Activated naive CD4-positive, alpha-beta T cell treated with anti-CD3 and anti-CD28 coated beads for 36 hours (primary cell): ENCODE measurements around the gene FAM20C. TPM values are rescaled to one million over a fixed set of nuclear protein-coding genes. Genes with fewer than 3 reads are reported as not detected.

Experiments used
- CTCF ChIA-PET: fragments of 350-600 bp; sonication (Branson Sonifier 250); formaldehyde crosslinking; loops from one replicate; lab custom pipeline; 2021; ENCODE audit warnings: antibody characterized with exemption; lab: Charles Lee
- DNase-seq: peaks from one replicate; pipeline ENCODE4 v3.0.0-alpha.2; 2020
- H3K27ac Mint-ChIP-seq: one replicate; pipeline ENCODE4 v1.8.0; 2021; ENCODE audit warnings: mild to moderate bottlenecking, mixed read lengths
- H3K27me3 Mint-ChIP-seq: one replicate; pipeline ENCODE4 v1.8.0; 2021; ENCODE audit warnings: low read depth, mixed read lengths
- H3K36me3 Mint-ChIP-seq: one replicate; pipeline ENCODE4 v1.8.0; 2021; ENCODE audit warnings: low read depth, mixed read lengths
- H3K4me1 Mint-ChIP-seq: one replicate; pipeline ENCODE4 v1.8.0; 2021; ENCODE audit warnings: low read depth, mixed read lengths
- H3K4me3 Mint-ChIP-seq: one replicate; pipeline ENCODE4 v1.8.0; 2021; ENCODE audit warnings: mild to moderate bottlenecking, moderate library complexity, mixed read lengths
- H3K9me3 Mint-ChIP-seq: one replicate; pipeline ENCODE4 v1.8.0; 2021; ENCODE audit warnings: mixed read lengths
- intact Hi-C: fragments of 100-400 bp; cut with micrococcal nuclease; formaldehyde crosslinking; loops from one replicate; pipeline ENCODE4 v1.15.1; 2023
- total RNA-seq, 2 experiments: library from RNA; stranded (reverse); gene quantifications; one replicate each; pipeline ENCODE4 v1.2.3, GENCODE V29; 2021

FAM20C gene
- total RNA-seq, 2 experiments from 2014 or later = 0.26 to 0.91 TPM

DNA sequence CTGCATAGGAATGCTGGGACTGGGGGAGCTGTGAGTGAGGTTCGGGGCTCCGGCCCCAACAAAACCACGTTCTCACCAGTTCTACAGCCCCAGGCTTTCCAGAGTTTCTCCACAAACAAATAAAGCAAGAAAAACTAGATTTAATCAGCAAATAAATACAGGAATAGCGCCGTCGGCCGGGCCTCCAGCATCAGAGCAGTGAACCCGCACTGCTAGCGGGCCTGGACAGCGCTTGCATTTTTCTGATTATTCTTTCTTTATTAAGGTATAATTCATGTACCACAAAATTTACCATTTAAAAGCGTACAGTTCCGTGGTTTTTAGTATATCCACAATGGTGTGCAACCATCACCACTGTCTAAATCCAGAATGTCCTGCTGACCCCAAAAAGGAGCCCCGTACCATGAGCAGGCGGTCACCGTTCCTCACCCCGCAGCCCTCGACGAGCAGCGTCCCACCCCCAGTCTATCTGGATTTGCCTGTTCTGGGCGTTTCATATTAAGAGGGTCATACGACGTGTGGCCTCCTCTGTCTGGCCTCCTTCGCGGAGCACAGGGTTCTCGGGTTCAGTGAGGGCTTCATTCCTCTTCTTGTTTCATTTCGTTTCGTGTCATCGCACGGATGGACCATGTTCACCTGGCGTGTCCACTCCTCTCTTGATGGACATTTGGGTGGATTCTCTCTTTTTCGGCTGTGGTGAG lies 62.1 kb downstream of the FAM20C start:
- DNase-seq = no peak
- H3K27me3 Mint-ChIP-seq = no peaks in the 10 kb centered on the region
- H3K9me3 Mint-ChIP-seq = no peaks in the 10 kb centered on the region
- H3K4me3 Mint-ChIP-seq = no peak overlapping the region
- H3K27ac Mint-ChIP-seq = no peak overlapping the region
- no peaks in the 10 kb centered on the region for H3K4me1 Mint-ChIP-seq
- H3K36me3 Mint-ChIP-seq = no peaks in the 10 kb centered on the region
- intact Hi-C loops = no loop called here
- CTCF ChIA-PET = no interaction called here

DNA sequence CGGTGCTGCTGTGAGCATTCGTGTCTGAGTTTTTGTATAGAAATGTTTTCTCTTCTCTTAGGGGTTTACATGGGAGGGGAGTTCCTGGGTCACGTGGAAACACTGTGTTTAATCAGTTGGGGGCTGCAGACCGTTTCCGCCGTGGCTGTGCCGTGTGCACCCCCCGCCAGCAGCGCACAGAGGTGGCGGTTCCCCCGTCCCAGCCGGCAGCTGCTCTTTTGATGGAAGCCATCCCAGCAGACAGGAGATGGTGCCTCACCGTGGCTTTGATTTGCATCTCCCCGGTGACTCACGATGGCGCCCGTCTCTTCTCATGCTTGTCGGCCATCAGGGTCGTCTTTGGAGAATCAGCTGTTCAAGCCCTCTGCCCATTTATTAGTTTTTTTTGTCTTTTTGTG lies 62.7 kb downstream of the FAM20C start:
- Mint-ChIP-seq H3K4me1 (no peaks in the 10 kb centered on the region), H3K4me3 (no peak overlapping the region), H3K27me3 (no peaks in the 10 kb centered on the region), H3K9me3 (no peaks in the 10 kb centered on the region), H3K27ac (no peak overlapping the region), H3K36me3 (no peaks in the 10 kb centered on the region)
- DNase-seq = no peak
- intact Hi-C loops = no loop called here
- CTCF ChIA-PET = no interaction called here

- Mint-ChIP-seq H3K27ac (no peak overlapping the region), H3K4me3 (no peak overlapping the region), H3K4me1 (no peaks in the 10 kb centered on the region), H3K27me3 (no peaks in the 10 kb centered on the region), H3K9me3 (no peaks in the 10 kb centered on the region), H3K36me3 (no peaks in the 10 kb centered on the region)
- intact Hi-C loops = no loop called here
- CTCF ChIA-PET = no interaction called here
- DNase-seq = no peak
These were observed 63.5 kb downstream of the FAM20C start for GRCh38 chr7:255721-256361.

DNA sequence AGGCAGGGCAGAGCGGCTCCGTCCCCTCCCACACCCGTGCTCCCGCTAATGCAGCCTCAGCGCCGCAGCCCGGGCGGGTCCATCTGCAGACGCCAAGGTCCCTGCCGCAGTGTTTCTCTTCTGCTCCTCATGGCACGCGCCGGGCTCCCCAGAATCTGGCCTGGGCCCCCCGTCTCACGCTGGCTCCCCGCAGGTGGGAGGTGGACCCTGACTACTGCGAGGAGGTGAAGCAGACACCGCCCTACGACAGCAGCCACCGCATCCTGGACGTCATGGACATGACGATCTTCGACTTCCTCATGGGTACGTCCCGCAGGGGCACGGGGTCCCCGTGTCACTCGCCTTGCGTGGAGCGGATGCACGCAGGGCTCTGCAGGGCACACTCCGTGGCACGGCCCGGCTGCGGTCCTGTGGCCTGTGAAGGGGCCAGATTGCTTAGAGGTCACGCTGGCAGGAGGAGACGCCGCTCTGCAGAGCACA lies 64.1 kb downstream of the FAM20C start:
- Mint-ChIP-seq H3K27ac (no peak overlapping the region), H3K4me1 (no peaks in the 10 kb centered on the region), H3K9me3 (no peaks in the 10 kb centered on the region), H3K27me3 (no peaks in the 10 kb centered on the region), H3K36me3 (no peaks in the 10 kb centered on the region), H3K4me3 (no peak overlapping the region)
- CTCF ChIA-PET = no interaction called here
- intact Hi-C loops = no loop called here
- no peak for DNase-seq

DNA sequence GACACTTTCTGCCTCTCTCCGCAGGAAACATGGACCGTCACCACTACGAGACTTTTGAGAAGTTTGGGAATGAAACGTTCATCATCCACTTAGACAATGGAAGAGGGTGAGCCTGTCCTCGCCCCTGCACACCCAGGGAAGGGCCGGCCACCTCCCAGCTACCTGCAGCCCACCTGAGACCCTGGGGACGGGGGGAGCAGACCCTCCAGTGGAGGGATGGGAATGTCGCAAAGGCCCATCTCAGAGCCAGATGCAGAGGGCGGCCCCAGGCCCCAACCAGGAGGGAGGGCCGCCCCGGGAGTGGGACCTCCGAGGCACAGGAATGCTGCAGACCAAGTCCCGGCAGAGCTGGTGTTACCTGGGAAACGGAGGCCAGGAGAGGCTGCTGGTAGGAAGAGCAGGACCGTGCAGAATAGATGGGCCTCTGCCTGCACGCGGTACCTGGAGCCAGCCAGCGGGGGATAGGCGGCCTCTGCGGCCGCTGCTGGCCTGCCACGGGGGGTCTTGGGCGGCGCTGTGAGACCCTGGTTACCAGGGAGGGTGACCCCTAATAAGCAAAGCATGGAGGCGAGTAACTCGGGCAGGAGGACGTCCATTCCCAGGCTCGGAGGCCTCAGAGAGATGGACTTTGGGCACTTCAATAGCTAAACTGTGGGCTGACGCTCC lies 64.7 kb downstream of the FAM20C start:
- CTCF ChIA-PET = no interaction called here
- Mint-ChIP-seq H3K27me3 (no peaks in the 10 kb centered on the region), H3K4me3 (no peak overlapping the region), H3K27ac (no peak overlapping the region), H3K4me1 (no peaks in the 10 kb centered on the region), H3K9me3 (peaks cover 2% of the 10 kb centered on the region), H3K36me3 (no peaks in the 10 kb centered on the region)
- intact Hi-C loops = no loop called here
- DNase-seq = no peak

DNA sequence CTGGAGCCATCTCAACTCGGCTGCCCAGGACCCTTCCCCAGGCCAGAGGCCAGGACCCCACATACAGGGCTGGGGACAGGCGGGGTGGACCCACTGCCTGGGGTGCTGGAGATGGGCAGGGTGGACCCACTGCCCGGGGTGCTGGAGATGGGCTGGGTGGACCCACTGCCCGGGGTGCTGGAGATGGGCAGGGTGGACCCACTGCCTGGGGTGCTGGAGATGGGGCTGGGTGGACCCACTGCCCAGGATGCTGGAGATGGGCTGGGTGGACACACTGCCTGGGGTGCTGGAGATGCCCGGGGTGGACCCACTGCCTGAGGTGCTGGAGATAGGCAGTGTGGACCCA lies 65.2 kb downstream of the FAM20C start:
- Mint-ChIP-seq H3K36me3 (no peaks in the 10 kb centered on the region), H3K4me3 (no peak overlapping the region), H3K4me1 (peaks cover 2% of the 10 kb centered on the region), H3K27ac (no peak overlapping the region), H3K27me3 (no peaks in the 10 kb centered on the region), H3K9me3 (peaks cover 8% of the 10 kb centered on the region)
- intact Hi-C loops = no loop called here
- no peak for DNase-seq
- CTCF ChIA-PET = no interaction called here

- intact Hi-C loops = no loop called here
- no peaks in the 10 kb centered on the region for H3K27me3 Mint-ChIP-seq
- CTCF ChIA-PET = no interaction called here
- H3K27ac Mint-ChIP-seq = no peak overlapping the region
- no peaks in the 10 kb centered on the region for H3K36me3 Mint-ChIP-seq
- peaks cover 8% of the 10 kb centered on the region for H3K9me3 Mint-ChIP-seq
- no peak overlapping the region for H3K4me3 Mint-ChIP-seq
- no peak for DNase-seq
- H3K4me1 Mint-ChIP-seq = peaks cover 2% of the 10 kb centered on the region
These were observed 66.3 kb downstream of the FAM20C start for GRCh38 chr7:258476-259190.

GRCh38 chr7:259191-259505 lies 66.8 kb downstream of the FAM20C start:
- H3K4me1 Mint-ChIP-seq = peaks cover 2% of the 10 kb centered on the region
- H3K27me3 Mint-ChIP-seq = no peaks in the 10 kb centered on the region
- no peak overlapping the region for H3K27ac Mint-ChIP-seq
- H3K4me3 Mint-ChIP-seq = no peak overlapping the region
- H3K9me3 Mint-ChIP-seq = peaks cover 8% of the 10 kb centered on the region
- CTCF ChIA-PET = no interaction called here
- intact Hi-C loops = no loop called here
- H3K36me3 Mint-ChIP-seq = no peaks in the 10 kb centered on the region
- DNase-seq = no peak

GRCh38 chr7:259751-260405 lies 67.5 kb downstream of the FAM20C start:
- DNase-seq = no peak
- H3K4me3 Mint-ChIP-seq = no peak overlapping the region
- peaks cover 2% of the 10 kb centered on the region for H3K4me1 Mint-ChIP-seq
- intact Hi-C loops = no loop called here
- peaks cover 8% of the 10 kb centered on the region for H3K9me3 Mint-ChIP-seq
- no peak overlapping the region for H3K27ac Mint-ChIP-seq
- H3K36me3 Mint-ChIP-seq = no peaks in the 10 kb centered on the region
- CTCF ChIA-PET = no interaction called here
- no peaks in the 10 kb centered on the region for H3K27me3 Mint-ChIP-seq

- H3K36me3 Mint-ChIP-seq = no peaks in the 10 kb centered on the region
- no peak for DNase-seq
- intact Hi-C loops = no loop called here
- no peaks in the 10 kb centered on the region for H3K27me3 Mint-ChIP-seq
- H3K27ac Mint-ChIP-seq = no peak overlapping the region
- H3K9me3 Mint-ChIP-seq = peaks cover 8% of the 10 kb centered on the region
- CTCF ChIA-PET = no interaction called here
- peaks cover 2% of the 10 kb centered on the region for H3K4me1 Mint-ChIP-seq
- no peak overlapping the region for H3K4me3 Mint-ChIP-seq
These were observed 68.3 kb downstream of the FAM20C start for GRCh38 chr7:260441-261281.

GRCh38 chr7:261341-262250 lies 69.2 kb downstream of the FAM20C start:
- intact Hi-C loops = no loop called here
- no peaks in the 10 kb centered on the region for H3K36me3 Mint-ChIP-seq
- no peak overlapping the region for H3K4me3 Mint-ChIP-seq
- peaks cover 8% of the 10 kb centered on the region for H3K9me3 Mint-ChIP-seq
- no peaks in the 10 kb centered on the region for H3K27me3 Mint-ChIP-seq
- no peak for DNase-seq
- CTCF ChIA-PET = interaction anchor here (1.2 kb wide), 1 partner anchor 76 kb away, joined by 4 read pairs; no protein-coding TSS in a partner anchor
- peaks cover 2% of the 10 kb centered on the region for H3K4me1 Mint-ChIP-seq
- H3K27ac Mint-ChIP-seq = no peak overlapping the region
